TTC549 (cell line): ENCODE data around the gene PPP4R2.
A peak's percentile ranks its signal among the peaks of the same experiment; 100 is the strongest.
"Not testable (repeated sequence)": the region's sequence is repeated elsewhere in the genome, so short reads cannot be mapped to it uniquely, and the experiment has no call there.

ENCODE experiments used
- FAIRE-seq: peaks from 2 replicates; lab custom pipeline; 2012; peaks lifted over from hg19 to GRCh38; lab: Jason Lieb, UNC

PPP4R2 gene

GRCh38 chr3:72977060-72977808 is 19.4 kb upstream of the PPP4R2 start:
- FAIRE-seq: no peak

GRCh38 chr3:72982609-72983366 is 13.8 kb upstream of the PPP4R2 start:
- FAIRE-seq: no peak

GRCh38 chr3:72985576-72985975 is 11.0 kb upstream of the PPP4R2 start:
- FAIRE-seq: no peak

- FAIRE-seq: no peak
These were observed 5.8 kb upstream of the PPP4R2 start for GRCh38 chr3:72990701-72991395.

GRCh38 chr3:72991522-72991921 is 5.1 kb upstream of the PPP4R2 start:
- no peak for FAIRE-seq

- FAIRE-seq: no peak
These were observed 3.2 kb upstream of the PPP4R2 start for GRCh38 chr3:72993391-72993790.

- no peak for FAIRE-seq
These were observed 1.3 kb upstream of the PPP4R2 start for GRCh38 chr3:72995337-72995736.

GRCh38 chr3:72996121-72996472 is 514 bp upstream of the PPP4R2 start:
- no peak for FAIRE-seq

GRCh38 chr3:72997421-72997961 is 880 bp downstream of the PPP4R2 start:
- peak; percentile 46 for FAIRE-seq

GRCh38 chr3:72998466-72998865 is 1.9 kb downstream of the PPP4R2 start:
- no peak for FAIRE-seq

GRCh38 chr3:72999951-73000350 is 3.3 kb downstream of the PPP4R2 start:
- no peak for FAIRE-seq

GRCh38 chr3:73003050-73003449 is 6.4 kb downstream of the PPP4R2 start:
- not testable (repeated sequence) for FAIRE-seq

- FAIRE-seq: no peak
These were observed 7.7 kb downstream of the PPP4R2 start for GRCh38 chr3:73004316-73004715.

- FAIRE-seq: no peak
These were observed 11.5 kb downstream of the PPP4R2 start for GRCh38 chr3:73007992-73008712.

- FAIRE-seq: no peak
These were observed 12.4 kb downstream of the PPP4R2 start for GRCh38 chr3:73009008-73009407.

GRCh38 chr3:73009750-73010149 is 13.1 kb downstream of the PPP4R2 start:
- no peak for FAIRE-seq

- no peak for FAIRE-seq
These were observed 13.5 kb downstream of the PPP4R2 start for GRCh38 chr3:73010158-73010557.

GRCh38 chr3:73018298-73018697 is 21.7 kb downstream of the PPP4R2 start:
- FAIRE-seq: no peak

- no peak for FAIRE-seq
These were observed 22.3 kb downstream of the PPP4R2 start for GRCh38 chr3:73018790-73019441.

- FAIRE-seq: no peak
These were observed 24.8 kb downstream of the PPP4R2 start for GRCh38 chr3:73021301-73021835.

GRCh38 chr3:73024836-73025235 is 28.2 kb downstream of the PPP4R2 start:
- FAIRE-seq: no peak
